ENCODE measurements around the gene SKA2.
A peak's percentile ranks its signal among the peaks of the same experiment; 100 is the strongest.
"Not testable (repeated sequence)": the region's sequence is repeated elsewhere in the genome, so short reads cannot be mapped to it uniquely, and the experiment has no call there.

Gene SKA2

GRCh38 chr17:59154721-59155438 lies at the start of gene SKA2:
Gene SKA2, minus strand, starts transcription at chr17:59155186. Its CDS starts 23 bp downstream, at chr17:59155163.
- H3K9ac ChIP-seq (ENCODE audit: low read depth, low read length) = peak within 1 kb of the TSS; percentile 95
- no peaks in the 10 kb centered on the region for H3K36me3 ChIP-seq (ENCODE audit: insufficient read depth, low read length)
- peaks cover 9% of the 10 kb centered on the region; the same call in 1 of the 2 replicates for H3K4me1 ChIP-seq (ENCODE audit: insufficient read depth, low read length)
- H3K9me3 ChIP-seq (ENCODE audit: control insufficient read depth, insufficient read depth, low read length) = no peaks in the 10 kb centered on the region

GRCh38 chr17:59202320-59202719 lies 47.3 kb upstream of the SKA2 start:
- Histone ChIP-seq H3K9ac (ENCODE audit: low read depth, low read length) (no peak overlapping the region), H3K36me3 (ENCODE audit: insufficient read depth, low read length) (peaks cover 33% of the 10 kb centered on the region), H3K9me3 (ENCODE audit: control insufficient read depth, insufficient read depth, low read length) (no peaks in the 10 kb centered on the region), H3K4me1 (ENCODE audit: insufficient read depth, low read length) (no peaks in the 10 kb centered on the region)

GRCh38 chr17:59199398-59199797 lies 44.4 kb upstream of the SKA2 start:
- no peaks in the 10 kb centered on the region for H3K9me3 ChIP-seq (ENCODE audit: control insufficient read depth, insufficient read depth, low read length)
- peaks cover 47% of the 10 kb centered on the region for H3K36me3 ChIP-seq (ENCODE audit: insufficient read depth, low read length)
- H3K9ac ChIP-seq (ENCODE audit: low read depth, low read length) = no peak overlapping the region
- no peaks in the 10 kb centered on the region for H3K4me1 ChIP-seq (ENCODE audit: insufficient read depth, low read length)

GRCh38 chr17:59193336-59193862 lies 38.4 kb upstream of the SKA2 start:
- Histone ChIP-seq H3K4me1 (ENCODE audit: insufficient read depth, low read length) (no peaks in the 10 kb centered on the region), H3K9ac (ENCODE audit: low read depth, low read length) (no peak overlapping the region), H3K9me3 (ENCODE audit: control insufficient read depth, insufficient read depth, low read length) (no peaks in the 10 kb centered on the region), H3K36me3 (ENCODE audit: insufficient read depth, low read length) (peaks cover 46% of the 10 kb centered on the region)

- Histone ChIP-seq H3K9me3 (ENCODE audit: control insufficient read depth, insufficient read depth, low read length) (no peaks in the 10 kb centered on the region), H3K9ac (ENCODE audit: low read depth, low read length) (no peak overlapping the region), H3K4me1 (ENCODE audit: insufficient read depth, low read length) (no peaks in the 10 kb centered on the region), H3K36me3 (ENCODE audit: insufficient read depth, low read length) (peaks cover 46% of the 10 kb centered on the region)
These were observed 35.8 kb upstream of the SKA2 start for GRCh38 chr17:59190806-59191205.

- Histone ChIP-seq H3K9me3 (ENCODE audit: control insufficient read depth, insufficient read depth, low read length) (no peaks in the 10 kb centered on the region), H3K4me1 (ENCODE audit: insufficient read depth, low read length) (no peaks in the 10 kb centered on the region), H3K36me3 (ENCODE audit: insufficient read depth, low read length) (peaks cover 28% of the 10 kb centered on the region), H3K9ac (ENCODE audit: low read depth, low read length) (no peak overlapping the region)
These were observed 31.9 kb upstream of the SKA2 start for GRCh38 chr17:59186850-59187249.

GRCh38 chr17:59185997-59186396 lies 31.0 kb upstream of the SKA2 start:
- Histone ChIP-seq H3K4me1 (ENCODE audit: insufficient read depth, low read length) (no peaks in the 10 kb centered on the region), H3K9me3 (ENCODE audit: control insufficient read depth, insufficient read depth, low read length) (no peaks in the 10 kb centered on the region), H3K36me3 (ENCODE audit: insufficient read depth, low read length) (peaks cover 27% of the 10 kb centered on the region), H3K9ac (ENCODE audit: low read depth, low read length) (no peak overlapping the region)

GRCh38 chr17:59181481-59181880 lies 26.5 kb upstream of the SKA2 start:
- no peak overlapping the region for H3K9ac ChIP-seq (ENCODE audit: low read depth, low read length)
- H3K9me3 ChIP-seq (ENCODE audit: control insufficient read depth, insufficient read depth, low read length) = no peaks in the 10 kb centered on the region
- H3K36me3 ChIP-seq (ENCODE audit: insufficient read depth, low read length) = peaks cover 22% of the 10 kb centered on the region
- H3K4me1 ChIP-seq (ENCODE audit: insufficient read depth, low read length) = no peaks in the 10 kb centered on the region

- H3K9ac ChIP-seq (ENCODE audit: low read depth, low read length) = no peak overlapping the region
- H3K36me3 ChIP-seq (ENCODE audit: insufficient read depth, low read length) = peaks cover 14% of the 10 kb centered on the region
- no peaks in the 10 kb centered on the region for H3K4me1 ChIP-seq (ENCODE audit: insufficient read depth, low read length)
- H3K9me3 ChIP-seq (ENCODE audit: control insufficient read depth, insufficient read depth, low read length) = no peaks in the 10 kb centered on the region
These were observed 25.6 kb upstream of the SKA2 start for GRCh38 chr17:59180626-59181025.

GRCh38 chr17:59179601-59180000 lies 24.6 kb upstream of the SKA2 start:
- H3K36me3 ChIP-seq (ENCODE audit: insufficient read depth, low read length); H3K9me3 ChIP-seq (ENCODE audit: control insufficient read depth, insufficient read depth, low read length); H3K9ac ChIP-seq (ENCODE audit: low read depth, low read length); H3K4me1 ChIP-seq (ENCODE audit: insufficient read depth, low read length): not testable (repeated sequence)

- Histone ChIP-seq H3K9ac (ENCODE audit: low read depth, low read length) (no peak overlapping the region), H3K36me3 (ENCODE audit: insufficient read depth, low read length) (peaks cover 18% of the 10 kb centered on the region), H3K9me3 (ENCODE audit: control insufficient read depth, insufficient read depth, low read length) (no peaks in the 10 kb centered on the region), H3K4me1 (ENCODE audit: insufficient read depth, low read length) (no peaks in the 10 kb centered on the region)
These were observed 23.4 kb upstream of the SKA2 start for GRCh38 chr17:59178266-59178985.

GRCh38 chr17:59175076-59175475 lies 20.1 kb upstream of the SKA2 start:
- no peaks in the 10 kb centered on the region for H3K9me3 ChIP-seq (ENCODE audit: control insufficient read depth, insufficient read depth, low read length)
- H3K4me1 ChIP-seq (ENCODE audit: insufficient read depth, low read length) = no peaks in the 10 kb centered on the region
- H3K9ac ChIP-seq (ENCODE audit: low read depth, low read length) = no peak overlapping the region
- peaks cover 18% of the 10 kb centered on the region; the same call in 1 of the 2 replicates for H3K36me3 ChIP-seq (ENCODE audit: insufficient read depth, low read length)

GRCh38 chr17:59174671-59175070 lies 19.7 kb upstream of the SKA2 start:
- H3K4me1 ChIP-seq (ENCODE audit: insufficient read depth, low read length) = no peaks in the 10 kb centered on the region
- no peaks in the 10 kb centered on the region for H3K9me3 ChIP-seq (ENCODE audit: control insufficient read depth, insufficient read depth, low read length)
- no peak overlapping the region for H3K9ac ChIP-seq (ENCODE audit: low read depth, low read length)
- peaks cover 19% of the 10 kb centered on the region for H3K36me3 ChIP-seq (ENCODE audit: insufficient read depth, low read length)

- Histone ChIP-seq H3K36me3 (ENCODE audit: insufficient read depth, low read length) (peaks cover 23% of the 10 kb centered on the region), H3K4me1 (ENCODE audit: insufficient read depth, low read length) (no peaks in the 10 kb centered on the region), H3K9me3 (ENCODE audit: control insufficient read depth, insufficient read depth, low read length) (no peaks in the 10 kb centered on the region), H3K9ac (ENCODE audit: low read depth, low read length) (no peak overlapping the region)
These were observed 17.5 kb upstream of the SKA2 start for GRCh38 chr17:59172436-59173004.
